CD14-positive monocyte (primary cell): ENCODE data around the gene PPA2. TPM values are rescaled to one million over a fixed set of nuclear protein-coding genes. Genes with fewer than 3 reads are reported as not detected.

ENCODE experiments used
- DNase-seq, 3 donors: peaks; one replicate each; pipeline ENCODE4 v3.0.0-alpha.2; 2011 to 2022
- H2AFZ ChIP-seq: 2 replicates; pipeline ENCODE4 v1.6.0; 2012; ENCODE audit warnings: mild to moderate bottlenecking, low read depth, low read length, inconsistent platforms; ENCODE audit not compliant: insufficient read depth, poor library complexity, severe bottlenecking
- H3K27ac ChIP-seq, 2 donors: 1 replicate in 1 of 2; 2 replicates in 1 of 2; pipeline ENCODE4 v1.5.1; 2012 to 2013; ENCODE audit warnings: low read length in 2 of 2, control low read depth in 1 of 2, inconsistent platforms in 1 of 2, low read depth in 1 of 2, mild to moderate bottlenecking in 1 of 2
- H3K27me3 ChIP-seq, 2 donors: one replicate each; pipeline versions ENCODE4 v1.6.0 to v1.6.1; 2011 to 2013; ENCODE audit warnings: low read length in 2 of 2; ENCODE audit not compliant: control insufficient read depth in 2 of 2, insufficient read depth in 2 of 2
- H3K36me3 ChIP-seq, 2 donors: replicated peaks in 1 of 2; 1 replicate in 1 of 2; 2 replicates in 1 of 2; pipeline versions ENCODE4 v1.5.1 to v1.6.1; 2012 to 2013; ENCODE audit warnings: low read length in 2 of 2, control low read depth in 1 of 2, inconsistent platforms in 1 of 2, mild to moderate bottlenecking in 1 of 2; ENCODE audit not compliant: insufficient read depth in 2 of 2, control insufficient read depth in 1 of 2
- H3K4me1 ChIP-seq, 2 donors: 1 replicate in 1 of 2; 2 replicates in 1 of 2; pipeline versions ENCODE4 v1.5.1 to v1.6.1; 2012 to 2013; ENCODE audit warnings: low read length in 2 of 2, control low read depth in 1 of 2, inconsistent platforms in 1 of 2, mild to moderate bottlenecking in 1 of 2, moderate library complexity in 1 of 2; ENCODE audit not compliant: insufficient read depth in 2 of 2, control insufficient read depth in 1 of 2
- H3K4me2 ChIP-seq: replicated peaks from 2 replicates; pipeline ENCODE3; 2012; ENCODE audit warnings: low read length, moderate library complexity, mild to moderate bottlenecking; ENCODE audit not compliant: poor library complexity, severe bottlenecking; ENCODE audit errors: extremely low read depth
- H3K4me3 ChIP-seq, 3 experiments: fragments of 200-600 bp in 1 of 3; sonication (generic) in 1 of 3; replicated peaks in 1 of 3; 1 replicate in 2 of 3; 2 replicates in 1 of 3; pipeline ENCODE4 v1.5.1; 2011 to 2013; ENCODE audit warnings: low read length in 3 of 3, mild to moderate bottlenecking in 3 of 3, control low read depth in 2 of 3, low read depth in 2 of 3, inconsistent platforms in 1 of 3, moderate library complexity in 1 of 3
- H3K79me2 ChIP-seq: 2 replicates; pipeline ENCODE4 v1.6.0; 2012; ENCODE audit warnings: mild to moderate bottlenecking, control low read depth, inconsistent platforms, low read length, moderate library complexity; ENCODE audit not compliant: insufficient read depth
- H3K9ac ChIP-seq: 2 replicates; pipeline ENCODE4 v1.6.0; 2017; ENCODE audit warnings: low read length, mild to moderate bottlenecking; ENCODE audit not compliant: insufficient read depth, poor library complexity, severe bottlenecking
- H3K9me3 ChIP-seq, 2 donors: replicated peaks in 1 of 2; 1 replicate in 1 of 2; 2 replicates in 1 of 2; pipeline versions ENCODE4 v1.5.1 to v1.6.1; 2012 to 2013; ENCODE audit warnings: low read length in 2 of 2, control low read depth in 1 of 2; ENCODE audit not compliant: control insufficient read depth in 1 of 2, insufficient read depth in 1 of 2
- H4K20me1 ChIP-seq: 2 replicates; pipeline ENCODE4 v1.6.0; 2012; ENCODE audit warnings: mild to moderate bottlenecking, low read length, control low read depth, moderate library complexity; ENCODE audit not compliant: insufficient read depth
- H3K27ac Mint-ChIP-seq, 7 donors: one replicate each; pipeline ENCODE4 v1.8.0; 2020; ENCODE audit warnings: mild to moderate bottlenecking in 7 of 7, mixed read lengths in 7 of 7, moderate library complexity in 6 of 7, inconsistent platforms in 2 of 7
- H3K27me3 Mint-ChIP-seq, 3 donors: one replicate each; pipeline ENCODE4 v1.8.0; 2021 to 2022; ENCODE audit warnings: low read depth in 3 of 3, mild to moderate bottlenecking in 3 of 3, mixed read lengths in 3 of 3, moderate library complexity in 3 of 3, inconsistent platforms in 1 of 3
- H3K36me3 Mint-ChIP-seq, 2 donors: one replicate each; pipeline ENCODE4 v1.8.0; 2020; ENCODE audit warnings: mixed read lengths in 2 of 2, inconsistent platforms in 1 of 2, mild to moderate bottlenecking in 1 of 2
- H3K4me1 Mint-ChIP-seq: one replicate; pipeline ENCODE4 v1.8.0; 2020; ENCODE audit warnings: mild to moderate bottlenecking, mixed read lengths
- H3K4me3 Mint-ChIP-seq, 2 donors: one replicate each; pipeline ENCODE4 v1.8.0; 2020; ENCODE audit warnings: mild to moderate bottlenecking in 2 of 2, mixed read lengths in 2 of 2, moderate library complexity in 1 of 2
- H3K9me3 Mint-ChIP-seq, 7 donors: one replicate each; pipeline ENCODE4 v1.8.0; 2020 to 2022; ENCODE audit warnings: mixed read lengths in 7 of 7, mild to moderate bottlenecking in 6 of 7, moderate library complexity in 6 of 7, inconsistent platforms in 2 of 7
- CTCF ChIP-seq: fragments of 200-600 bp; IDR thresholded peaks from one replicate; pipeline ENCODE4 v1.8.0; 2022; ENCODE audit warnings: antibody characterized with exemption, mild to moderate bottlenecking
- WGBS: methylation state at CpG from one replicate; pipeline ENCODE4 v1.1.5; 2013; ENCODE audit warnings: missing lambda C conversion rate; ENCODE audit not compliant: insufficient coverage; 5-methylcytosine and 5-hydroxymethylcytosine counted together
- intact Hi-C, 2 donors: fragments of 100-400 bp; cut with micrococcal nuclease; formaldehyde crosslinking; loops; one replicate each; pipeline versions ENCODE4 v1.15.0 to v1.15.1; 2023
- polyA plus RNA-seq, 3 donors: library from polyadenylated mRNA; depleted of rRNA in 1 of 3; unstranded in 2 of 3; stranded (reverse) in 1 of 3; fragments of 300-500 nt in 2 of 3; fragments of >200 nt in 1 of 3; fragmentation: Illumina TruSeq in 2 of 3; gene quantifications; 1 replicate in 2 of 3; 2 replicates in 1 of 3; pipeline ENCODE4 v1.2.3, GENCODE V29; 2012 to 2021

PPA2 gene
- polyA plus RNA-seq, 3 donors: 24.8 to 128 (median 110) TPM

GRCh38 chr4:105392858-105393257 lies 81.0 kb downstream of the PPA2 start:
- H3K36me3 Mint-ChIP-seq: peaks cover 41 to 57% of the 10 kb centered on the region in 2 donors
- Histone ChIP-seq H3K79me2 (no peaks in the 10 kb centered on the region), H3K36me3 (peaks cover 28 to 71% of the 10 kb centered on the region in 2 donors), H3K9ac (no peak overlapping the region), H3K4me3 (no peak overlapping the region), H3K27ac (no peak overlapping the region), H3K4me1 (no peaks in the 10 kb centered on the region), H3K9me3 (no peaks in the 10 kb centered on the region), H4K20me1 (no peaks in the 10 kb centered on the region), H2AFZ (no peak overlapping the region), H3K27me3 (no peaks in the 10 kb centered on the region), H3K4me2 (no peak overlapping the region)
- no peak for TF ChIP-seq CTCF
- H3K27me3 Mint-ChIP-seq: no peaks in the 10 kb centered on the region
- intact Hi-C loops: no loop called here
- H3K4me1 Mint-ChIP-seq: no peaks in the 10 kb centered on the region
- H3K4me3 Mint-ChIP-seq: no peak overlapping the region
- H3K9me3 Mint-ChIP-seq: peaks cover 0 to 1% (median 0%) of the 10 kb centered on the region in 7 donors
- DNase-seq: no peak
- WGBS: 100% methylated on average over 1 of the region's 4 CpGs
- no peak overlapping the region for H3K27ac Mint-ChIP-seq

GRCh38 chr4:105389167-105389566 lies 84.7 kb downstream of the PPA2 start:
- Mint-ChIP-seq H3K4me1 (no peaks in the 10 kb centered on the region), H3K27ac (no peak overlapping the region), H3K27me3 (no peaks in the 10 kb centered on the region), H3K36me3 (peaks cover 50 to 58% of the 10 kb centered on the region in 2 donors), H3K4me3 (no peak overlapping the region), H3K9me3 (peaks cover 0 to 1% (median 0%) of the 10 kb centered on the region in 7 donors)
- no peak for TF ChIP-seq CTCF
- Histone ChIP-seq H3K4me3 (no peak overlapping the region), H3K4me2 (no peak overlapping the region), H3K9ac (no peak overlapping the region), H3K27me3 (no peaks in the 10 kb centered on the region), H3K9me3 (no peaks in the 10 kb centered on the region), H3K36me3 (peaks cover 22 to 70% of the 10 kb centered on the region in 2 donors), H3K27ac (no peak overlapping the region), H4K20me1 (no peaks in the 10 kb centered on the region), H3K79me2 (no peaks in the 10 kb centered on the region), H3K4me1 (no peaks in the 10 kb centered on the region), H2AFZ (no peak overlapping the region)
- WGBS: no CpG with 5 or more reads among the region's 3 CpGs
- intact Hi-C loops: no loop called here
- no peak for DNase-seq
